Measurements from ENCODE around the gene TMEM131L. TPM values are rescaled to one million over a fixed set of nuclear protein-coding genes. Genes with fewer than 3 reads are reported as not detected.
"Not testable (repeated sequence)": the region's sequence is repeated elsewhere in the genome, so short reads cannot be mapped to it uniquely, and the experiment has no call there.

TMEM131L gene
- total and polyA plus RNA-seq, 12 donors: 2.5 to 11.7 (median 4.8) TPM

DNA sequence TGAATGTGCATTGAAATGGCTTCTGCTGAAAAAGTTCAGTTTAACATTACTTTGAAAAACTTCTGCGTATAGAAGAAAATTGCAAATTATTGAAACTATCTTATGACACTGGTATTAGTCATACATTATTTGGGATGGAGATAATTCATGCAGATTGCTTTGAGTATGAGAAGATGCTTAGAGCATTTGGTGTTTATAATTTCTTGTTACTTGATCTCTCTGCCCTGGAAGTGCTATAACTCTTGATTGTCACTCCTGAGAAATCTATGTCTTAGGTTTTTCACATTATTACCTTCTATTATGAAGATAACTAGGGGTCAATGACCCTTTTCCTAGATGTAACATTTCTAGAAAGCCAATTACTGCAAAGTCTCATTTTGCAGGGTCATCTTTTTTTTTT is 36.4 kb downstream of the TMEM131L start:
- intact Hi-C loops (cut with DNase I): no loop called here
- no peak overlapping the region for H3K4me3 ChIP-seq
- H3K36me3 ChIP-seq (replicated peaks in 1 of 2): no peaks in the 10 kb centered on the region
- H3K27ac ChIP-seq: no peak overlapping the region
- no peaks in the 10 kb centered on the region for H3K4me1 ChIP-seq (replicated peaks in 1 of 2)
- TF ChIP-seq, protein P1, sequence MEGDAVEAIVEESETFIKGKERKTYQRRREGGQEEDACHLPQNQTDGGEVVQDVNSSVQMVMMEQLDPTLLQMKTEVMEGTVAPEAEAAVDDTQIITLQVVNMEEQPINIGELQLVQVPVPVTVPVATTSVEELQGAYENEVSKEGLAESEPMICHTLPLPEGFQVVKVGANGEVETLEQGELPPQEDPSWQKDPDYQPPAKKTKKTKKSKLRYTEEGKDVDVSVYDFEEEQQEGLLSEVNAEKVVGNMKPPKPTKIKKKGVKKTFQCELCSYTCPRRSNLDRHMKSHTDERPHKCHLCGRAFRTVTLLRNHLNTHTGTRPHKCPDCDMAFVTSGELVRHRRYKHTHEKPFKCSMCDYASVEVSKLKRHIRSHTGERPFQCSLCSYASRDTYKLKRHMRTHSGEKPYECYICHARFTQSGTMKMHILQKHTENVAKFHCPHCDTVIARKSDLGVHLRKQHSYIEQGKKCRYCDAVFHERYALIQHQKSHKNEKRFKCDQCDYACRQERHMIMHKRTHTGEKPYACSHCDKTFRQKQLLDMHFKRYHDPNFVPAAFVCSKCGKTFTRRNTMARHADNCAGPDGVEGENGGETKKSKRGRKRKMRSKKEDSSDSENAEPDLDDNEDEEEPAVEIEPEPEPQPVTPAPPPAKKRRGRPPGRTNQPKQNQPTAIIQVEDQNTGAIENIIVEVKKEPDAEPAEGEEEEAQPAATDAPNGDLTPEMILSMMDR (IDR thresholded peaks at IDR 0.05): no peak
- TF ChIP-seq POLR2A (IDR thresholded peaks at IDR 0.05): no peak
- DNase-seq: no peak
- no peaks in the 10 kb centered on the region for H3K27me3 ChIP-seq
- H3K9me3 ChIP-seq (replicated peaks in 1 of 3): no peaks in the 10 kb centered on the region
- 70 to 83% (median 79%) methylated on average over 1 of the region's 1 CpG for WGBS, 4 donors

DNA sequence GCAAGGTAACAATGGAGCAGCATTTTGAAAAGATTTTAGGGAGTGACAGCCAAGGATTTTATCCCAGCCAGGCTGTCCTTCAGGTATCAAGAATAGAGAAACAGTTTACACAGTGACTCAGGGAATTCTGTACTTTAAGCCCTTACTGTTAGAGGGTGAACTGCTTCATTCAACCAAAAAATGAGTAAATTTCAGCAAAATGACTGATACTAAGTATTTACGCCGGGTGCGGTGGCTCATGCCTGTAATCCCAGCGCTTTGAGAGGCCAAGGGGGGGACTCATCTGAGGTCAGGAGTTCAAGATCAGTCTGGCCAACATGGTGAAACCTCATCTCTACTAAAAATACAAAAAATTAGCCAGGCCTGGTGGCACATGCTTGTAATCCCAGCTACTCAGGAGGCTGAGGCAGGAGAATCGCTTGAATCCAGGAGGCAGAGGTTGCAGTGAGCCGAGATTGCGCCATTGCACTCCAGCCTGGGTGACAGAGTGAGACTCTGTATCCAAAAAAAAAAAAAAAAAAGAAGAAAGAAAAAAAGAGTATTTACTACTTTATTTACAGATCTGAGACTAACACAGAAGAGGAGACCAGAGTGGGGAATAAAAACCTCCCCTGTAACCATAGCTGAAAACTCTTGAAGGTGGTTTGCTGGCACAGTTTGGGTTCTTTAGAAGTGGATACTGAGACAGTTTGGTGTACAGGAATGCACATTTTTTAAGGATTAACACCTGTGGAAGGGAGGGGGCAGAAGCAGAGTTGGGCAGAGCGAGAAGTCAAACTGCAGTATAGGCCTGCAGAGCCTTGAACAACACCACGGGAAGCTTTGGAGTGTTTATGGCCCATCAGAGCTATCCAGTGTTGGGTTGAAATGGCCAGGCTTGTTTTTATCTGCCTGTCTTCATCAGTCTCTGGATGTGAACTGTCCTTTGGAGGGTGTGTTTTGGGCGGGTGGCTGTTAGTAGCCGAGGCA is 40.5 kb downstream of the TMEM131L start:
- no peak overlapping the region for H3K4me3 ChIP-seq
- no peaks in the 10 kb centered on the region for H3K4me1 ChIP-seq (replicated peaks in 1 of 2)
- 92 to 99% (median 95%) methylated on average over 9 to 11 of the region's 11 CpGs for WGBS, 4 donors
- no peak overlapping the region for H3K27ac ChIP-seq
- no peaks in the 10 kb centered on the region for H3K9me3 ChIP-seq (replicated peaks in 1 of 3)
- H3K27me3 ChIP-seq: no peaks in the 10 kb centered on the region
- no peak for TF ChIP-seq POLR2A (IDR thresholded peaks at IDR 0.05)
- TF ChIP-seq, protein P1 (IDR thresholded peaks at IDR 0.05): no peak
- intact Hi-C loops (cut with DNase I): no loop called here
- no peak for DNase-seq
- no peaks in the 10 kb centered on the region for H3K36me3 ChIP-seq (replicated peaks in 1 of 2)

DNA sequence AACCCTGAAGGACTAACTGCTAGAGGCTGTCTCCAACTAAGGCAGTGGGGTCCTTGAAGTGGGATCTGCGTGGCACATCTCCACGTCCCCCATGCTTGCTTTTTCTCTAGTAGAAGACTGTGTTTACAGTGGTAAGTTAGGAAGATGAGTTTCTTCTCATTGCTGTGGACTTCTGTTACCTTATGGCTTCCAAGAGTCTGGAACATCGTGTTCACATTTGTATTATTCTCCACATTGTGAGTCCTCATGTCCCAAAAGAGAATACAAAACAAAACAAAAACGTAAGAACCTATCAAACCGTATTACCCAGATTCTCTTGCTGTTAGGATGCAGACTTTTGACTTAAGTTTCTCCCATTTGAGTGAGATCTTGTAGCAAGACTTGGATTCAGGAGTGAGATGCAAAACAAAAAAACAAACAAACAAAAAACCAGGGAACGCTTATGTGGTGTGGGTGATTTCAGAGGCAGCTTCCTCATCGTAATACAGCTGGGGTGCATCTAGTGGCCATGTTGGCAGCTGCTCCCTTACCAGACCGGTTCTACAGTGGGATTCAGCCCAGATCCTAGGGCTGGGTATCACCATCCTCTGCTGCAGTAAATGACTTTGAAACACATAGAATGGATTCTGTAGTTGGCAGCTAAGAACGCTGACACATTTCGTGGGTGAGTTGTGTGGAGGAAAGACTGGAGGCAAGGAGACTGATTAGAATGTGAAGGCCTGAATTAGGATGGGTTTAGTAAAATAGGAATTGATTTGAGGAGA is 41.3 kb downstream of the TMEM131L start:
- no peaks in the 10 kb centered on the region for H3K27me3 ChIP-seq
- no peaks in the 10 kb centered on the region for H3K9me3 ChIP-seq (replicated peaks in 1 of 3)
- H3K36me3 ChIP-seq (replicated peaks in 1 of 2): no peaks in the 10 kb centered on the region
- intact Hi-C loops (cut with DNase I): no loop called here
- H3K27ac ChIP-seq: no peak overlapping the region
- 90 to 94% (median 91%) methylated on average over 9 to 10 of the region's 10 CpGs for WGBS, 4 donors
- TF ChIP-seq POLR2A (IDR thresholded peaks at IDR 0.05): no peak
- H3K4me1 ChIP-seq (replicated peaks in 1 of 2): no peaks in the 10 kb centered on the region
- H3K4me3 ChIP-seq: no peak overlapping the region
- DNase-seq: no peak

DNA sequence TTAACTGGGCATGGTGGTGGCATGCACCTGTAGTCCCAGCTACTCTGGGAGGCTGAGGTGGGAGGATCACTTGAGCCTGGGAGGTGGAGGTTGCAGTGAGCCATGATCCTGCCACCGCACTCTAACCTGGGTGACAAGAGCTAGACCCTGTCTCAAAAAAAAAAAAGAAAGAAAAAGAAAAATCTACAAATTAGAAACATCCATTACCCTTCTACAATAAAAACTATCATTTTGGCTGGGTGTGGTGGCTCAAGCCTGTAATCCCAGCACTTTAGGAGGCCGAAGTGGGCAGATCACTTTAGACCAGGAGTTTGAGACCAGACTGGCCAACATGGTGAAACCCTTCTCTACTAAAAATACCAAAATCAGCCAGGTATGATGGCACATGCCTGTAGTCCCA is 43.1 kb downstream of the TMEM131L start:
- H3K4me3 ChIP-seq; H3K36me3 ChIP-seq (replicated peaks in 1 of 2); H3K4me1 ChIP-seq (replicated peaks in 1 of 2); H3K9me3 ChIP-seq (replicated peaks in 1 of 3); intact Hi-C loops (cut with DNase I); H3K27ac ChIP-seq; DNase-seq; H3K27me3 ChIP-seq: not testable (repeated sequence)
- WGBS, 4 donors: 81 to 100% (median 97%) methylated on average over 2 of the region's 2 CpGs

- no peaks in the 10 kb centered on the region for H3K27me3 ChIP-seq
- H3K36me3 ChIP-seq (replicated peaks in 1 of 2): no peaks in the 10 kb centered on the region
- H3K4me3 ChIP-seq: no peak overlapping the region
- 58 to 75% (median 72%) methylated on average over 5 of the region's 5 CpGs for WGBS, 4 donors
- H3K4me1 ChIP-seq (replicated peaks in 1 of 2): peaks cover 4 to 5% of the 10 kb centered on the region in 2 donors
- DNase-seq: no peak
- intact Hi-C loops (cut with DNase I): no loop called here
- TF ChIP-seq, protein P1 (IDR thresholded peaks at IDR 0.05): no peak
- TF ChIP-seq POLR2A (IDR thresholded peaks at IDR 0.05): no peak
- H3K9me3 ChIP-seq (replicated peaks in 1 of 3): no peaks in the 10 kb centered on the region
- no peak overlapping the region for H3K27ac ChIP-seq
These were observed 43.6 kb downstream of the TMEM131L start for GRCh38 chr4:153509724-153510123.

Measured in adrenal gland (tissue), 12 donors.